Activated CD4-positive, alpha-beta T cell treated with anti-CD3 and anti-CD28 coated beads, Interleukin-2, amount 50 U/mL, for 16 hours (primary cell): ENCODE results near the gene CAPZB.
A peak's percentile ranks its signal among the peaks of the same experiment; 100 is the strongest.

Source experiments
- DNase-seq: peaks from one replicate; pipeline ENCODE4 v3.0.0-alpha.2; 2020

Gene CAPZB

DNA sequence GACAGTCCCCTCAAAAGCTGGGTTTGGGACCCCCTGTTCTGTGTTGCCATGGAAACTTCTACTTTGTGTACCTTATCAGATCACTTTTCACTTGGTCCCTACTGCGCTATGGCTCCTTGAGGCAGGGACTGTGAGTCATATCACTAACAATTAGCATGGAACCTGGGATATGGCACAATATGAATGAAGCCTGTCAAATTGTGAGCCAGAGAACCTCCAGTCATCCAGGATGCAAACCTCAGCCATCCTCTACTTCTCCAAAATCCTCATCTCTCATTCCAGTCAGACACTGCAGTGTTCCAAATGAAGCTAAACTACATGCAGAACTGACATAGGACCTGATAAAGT is 11.2 kb upstream of the CAPZB start:
- DNase-seq = no peak

DNA sequence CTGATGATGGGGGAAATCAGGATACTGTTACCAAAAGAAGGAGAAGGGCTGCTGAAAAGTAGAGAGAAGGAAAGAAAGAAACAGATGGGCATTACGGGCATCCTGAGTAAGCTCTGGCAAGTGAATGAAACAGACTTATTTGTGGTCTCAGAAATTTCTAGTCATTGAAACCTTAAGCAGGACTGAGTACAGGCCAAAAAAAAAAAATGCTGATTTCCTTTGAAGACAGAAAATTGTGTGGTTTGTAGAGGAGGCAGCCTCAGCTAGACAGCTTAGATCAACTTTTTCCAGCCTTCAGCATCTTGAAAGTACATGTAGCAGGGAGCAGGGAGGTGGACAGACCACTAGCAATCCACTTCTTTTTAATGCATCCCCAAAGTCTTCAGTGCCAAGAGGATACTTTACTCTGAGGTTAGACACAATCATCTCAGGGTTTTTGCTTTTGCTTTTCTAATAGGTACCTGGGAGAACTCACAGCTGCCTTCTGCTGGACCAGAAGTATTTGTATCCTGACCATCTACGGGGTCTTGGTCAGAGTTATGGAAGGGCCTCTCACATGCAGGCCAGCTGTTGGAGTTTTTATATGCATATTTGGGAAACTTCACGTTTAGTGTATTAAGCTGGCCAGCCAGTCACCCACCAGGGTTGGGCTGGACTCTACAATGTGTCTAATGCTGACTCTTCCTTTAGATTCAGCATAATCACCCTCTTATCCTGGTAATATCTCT is 10.6 kb upstream of the CAPZB start:
- no peak for DNase-seq

DNA sequence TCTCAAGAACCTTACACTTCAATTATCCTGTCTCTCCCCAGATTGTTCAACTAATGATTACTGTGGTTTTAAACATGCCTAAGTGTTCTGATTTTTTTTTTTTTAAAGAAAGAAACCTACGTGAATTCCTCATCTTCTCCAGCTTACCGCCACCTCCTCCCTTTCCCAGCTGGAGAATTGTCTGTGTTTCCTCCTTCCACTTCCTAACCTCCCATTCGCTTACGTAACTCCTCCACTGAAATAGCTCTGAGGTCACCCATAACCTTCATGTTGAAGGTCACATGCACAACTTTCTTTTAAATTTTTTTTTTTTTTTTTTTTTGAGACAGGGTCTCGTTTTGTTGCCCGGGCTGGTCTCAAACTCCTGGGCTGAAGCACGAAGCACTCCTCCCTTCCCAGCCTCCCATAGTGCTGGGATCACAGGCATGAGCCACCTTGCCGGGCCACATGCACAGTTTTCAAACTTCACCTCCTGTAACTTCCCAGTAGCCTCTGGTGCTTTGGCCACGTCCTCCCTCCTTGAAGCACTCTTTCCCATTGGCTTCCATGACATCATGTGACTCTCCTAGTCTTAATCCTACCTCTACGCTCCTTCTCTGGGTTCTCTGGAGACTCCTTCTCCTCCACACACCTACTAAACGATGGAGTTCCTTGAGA is 9.8 kb upstream of the CAPZB start:
- no peak for DNase-seq

DNA sequence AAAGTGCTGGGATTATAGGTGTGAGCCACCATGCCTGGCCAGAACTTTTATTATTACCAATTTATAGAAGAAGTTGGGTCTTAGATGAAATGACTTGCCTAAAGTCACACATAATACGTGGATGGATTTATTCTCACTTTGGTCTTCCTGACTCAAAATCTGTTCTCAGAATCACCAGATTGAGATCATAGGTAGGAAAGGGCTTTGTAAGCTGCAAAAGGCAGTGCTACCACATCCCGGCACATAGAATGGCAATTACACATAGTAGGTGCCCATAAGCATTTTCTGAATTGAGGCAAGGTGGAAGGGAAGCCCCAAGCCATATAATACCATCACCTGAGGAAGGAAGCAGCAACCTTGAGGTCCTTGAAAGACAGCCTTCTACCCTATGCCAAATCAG is 8.2 kb upstream of the CAPZB start:
- no peak for DNase-seq

DNA sequence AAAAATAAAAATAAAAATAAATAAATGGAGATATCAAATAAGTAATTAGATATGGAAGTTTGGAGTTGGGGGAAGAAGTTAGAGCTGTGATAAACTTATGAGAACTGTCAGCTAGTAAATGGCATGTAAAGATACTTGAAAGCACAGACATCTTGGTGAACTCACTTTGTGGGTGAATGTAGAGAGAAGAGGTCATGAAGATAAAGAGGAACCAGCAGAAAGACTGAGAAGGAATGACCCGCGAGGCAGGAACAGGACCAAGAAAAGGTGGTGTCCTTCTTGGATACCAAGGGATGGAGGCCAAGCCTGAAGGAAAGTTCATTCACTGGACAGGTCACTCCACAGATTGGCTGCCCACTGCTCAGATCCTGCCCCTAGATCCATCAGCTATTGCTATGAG is 4.7 kb upstream of the CAPZB start:
- DNase-seq = no peak

DNA sequence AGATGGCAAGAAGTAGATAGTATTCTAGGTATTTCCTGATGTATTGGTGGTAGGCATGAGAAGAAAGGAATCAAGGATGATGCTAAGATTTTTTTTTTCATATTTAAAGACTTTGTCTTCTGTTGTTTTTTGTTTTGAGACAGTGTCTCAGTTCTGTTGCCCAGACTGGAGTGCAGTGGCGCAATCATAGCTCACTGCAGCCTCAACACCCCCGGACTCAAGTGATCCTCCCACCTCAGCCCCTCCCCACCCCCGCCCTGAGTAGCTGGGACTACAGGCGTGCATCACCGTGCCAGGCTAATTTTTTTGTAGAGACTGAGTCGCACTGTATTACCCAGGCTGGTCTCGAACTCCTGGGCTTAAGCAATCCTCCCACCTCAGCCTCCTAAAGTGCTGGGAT is 2.8 kb upstream of the CAPZB start:
- DNase-seq = no peak

DNA sequence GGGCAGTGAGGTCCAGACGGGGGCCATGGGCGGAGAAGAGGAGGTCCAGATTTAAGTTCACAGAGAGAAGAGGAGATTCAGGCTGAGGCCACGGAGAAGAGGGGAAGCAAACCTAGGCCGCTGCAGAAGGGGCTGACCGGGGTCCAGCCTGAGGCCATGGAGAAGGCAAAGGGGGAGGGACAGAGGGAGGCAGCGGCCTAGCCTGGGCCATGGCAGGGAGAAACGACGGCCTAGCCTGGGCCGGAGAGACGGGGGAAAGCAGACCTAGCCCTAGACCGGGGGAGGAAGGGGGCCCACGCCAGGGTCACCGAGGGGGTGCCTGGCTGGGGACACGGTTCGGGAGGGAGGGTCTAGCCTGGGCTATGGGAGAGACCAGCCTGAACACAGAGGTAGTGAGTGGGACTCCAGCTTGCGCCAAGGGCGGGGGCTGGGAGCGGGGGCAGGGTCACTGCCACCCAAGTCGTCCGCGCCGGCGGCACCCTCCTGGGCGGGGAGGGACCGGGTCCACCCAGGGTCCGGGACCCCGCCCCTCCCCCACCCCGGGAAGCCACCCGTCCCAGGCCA is 459 bp downstream of the CAPZB start:
- DNase-seq = no peak

DNA sequence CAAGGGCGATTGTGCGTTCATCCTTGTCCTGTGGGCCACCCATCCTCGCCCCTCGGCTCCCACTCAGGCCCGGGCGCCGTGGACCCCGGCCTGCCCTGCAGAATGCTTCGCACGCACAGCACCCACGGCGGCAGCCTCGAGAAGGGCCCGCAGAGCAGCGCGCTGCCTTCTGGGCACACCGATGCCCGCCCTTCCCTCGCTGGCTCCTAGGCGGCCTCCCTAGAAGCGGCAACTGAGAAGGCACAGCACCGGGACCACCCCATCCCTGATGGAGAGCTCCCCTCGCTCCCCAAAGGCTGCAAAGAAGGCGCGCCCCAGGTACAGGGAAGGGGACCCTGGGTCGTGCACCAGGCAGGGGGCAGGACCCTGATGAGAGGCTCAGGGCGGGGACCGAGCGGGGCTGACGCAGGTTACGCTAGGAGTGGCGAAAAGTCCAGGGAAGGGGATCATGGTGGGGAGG is 971 bp downstream of the CAPZB start:
- no peak for DNase-seq

DNA sequence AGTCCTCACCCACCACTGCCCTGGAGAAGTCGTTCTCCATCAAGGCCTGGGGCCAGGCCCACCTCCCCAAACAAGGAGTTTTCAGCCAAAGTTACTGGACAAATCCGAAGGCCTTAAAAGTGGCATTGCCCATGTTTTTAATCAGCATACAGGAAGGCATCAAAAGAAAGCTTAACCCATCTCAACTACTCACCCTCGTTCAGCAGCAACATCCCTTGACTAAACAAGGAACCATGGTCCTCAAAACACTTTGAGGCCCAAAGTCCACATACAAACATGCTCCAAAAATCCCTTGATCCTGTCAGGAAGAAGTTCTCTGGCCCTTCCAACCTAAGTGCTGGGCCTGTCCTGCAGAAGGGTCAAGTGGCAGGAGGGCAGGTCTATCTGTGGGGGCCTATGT is 1.6 kb downstream of the CAPZB start:
- DNase-seq = no peak

DNA sequence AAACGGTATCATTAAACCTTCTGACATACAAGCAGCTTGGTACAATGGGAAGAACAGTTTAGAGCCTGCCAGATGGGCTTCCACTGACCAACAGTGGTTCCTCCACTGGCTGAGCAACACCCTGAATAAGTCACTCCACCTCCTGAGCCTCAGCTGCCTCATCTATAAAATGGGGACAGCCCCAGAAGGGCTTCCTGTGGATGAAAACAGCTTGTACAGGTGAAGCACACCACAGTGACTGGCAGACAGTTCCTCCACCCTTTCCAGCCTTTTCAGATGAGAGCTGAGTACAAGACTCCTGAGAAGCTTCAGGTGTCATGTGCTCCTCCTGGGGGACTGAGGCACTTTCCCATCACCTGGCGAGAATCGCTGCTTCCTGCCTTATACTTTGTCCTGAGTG is 2.1 kb downstream of the CAPZB start:
- peak; percentile 56 for DNase-seq

DNA sequence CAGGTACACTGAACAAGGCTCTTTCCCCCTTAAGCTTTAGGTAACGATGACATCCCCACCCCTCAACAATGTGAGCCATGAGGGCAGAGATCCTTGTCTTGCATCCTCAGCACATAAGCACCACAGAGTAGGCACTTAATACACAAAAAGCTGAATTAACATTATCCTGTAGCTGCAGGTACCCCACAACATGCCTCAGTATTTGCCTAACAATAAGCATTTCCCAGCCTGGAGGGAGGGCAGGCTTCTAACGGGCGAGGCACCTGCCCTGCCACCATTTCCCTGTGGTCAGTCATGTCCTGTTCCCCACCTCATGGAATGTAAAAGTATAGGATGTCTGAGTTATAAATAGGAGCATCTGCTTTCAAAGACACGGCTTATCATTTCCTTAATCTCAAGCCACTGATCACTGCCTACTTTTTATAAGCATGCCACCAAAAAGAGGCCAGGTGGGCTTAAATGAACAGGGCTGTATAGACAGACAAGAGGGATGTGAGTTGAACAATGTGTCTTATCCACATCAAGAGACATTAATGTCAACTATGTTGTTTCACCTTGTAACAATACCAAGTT is 3.4 kb downstream of the CAPZB start:
- DNase-seq = no peak

DNA sequence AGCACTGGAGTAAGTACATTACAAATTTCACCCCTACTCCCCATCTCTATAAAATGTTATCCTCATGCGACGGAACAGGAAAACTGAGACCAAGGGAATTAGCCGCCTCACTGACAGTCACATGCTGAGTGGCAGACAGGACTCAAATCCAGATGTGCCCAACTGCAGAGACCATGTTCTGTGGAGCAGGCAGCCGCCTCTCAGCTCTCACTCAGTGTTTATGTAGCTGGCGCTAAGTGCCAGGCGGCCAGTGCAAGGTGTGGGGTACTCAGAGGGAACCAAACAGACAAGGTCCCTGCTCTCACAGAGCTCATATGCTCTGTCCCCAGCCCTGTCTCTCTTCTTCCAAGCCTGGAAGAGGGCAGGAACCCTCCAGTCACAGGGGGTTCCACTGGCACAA is 5.1 kb downstream of the CAPZB start:
- DNase-seq = no peak

DNA sequence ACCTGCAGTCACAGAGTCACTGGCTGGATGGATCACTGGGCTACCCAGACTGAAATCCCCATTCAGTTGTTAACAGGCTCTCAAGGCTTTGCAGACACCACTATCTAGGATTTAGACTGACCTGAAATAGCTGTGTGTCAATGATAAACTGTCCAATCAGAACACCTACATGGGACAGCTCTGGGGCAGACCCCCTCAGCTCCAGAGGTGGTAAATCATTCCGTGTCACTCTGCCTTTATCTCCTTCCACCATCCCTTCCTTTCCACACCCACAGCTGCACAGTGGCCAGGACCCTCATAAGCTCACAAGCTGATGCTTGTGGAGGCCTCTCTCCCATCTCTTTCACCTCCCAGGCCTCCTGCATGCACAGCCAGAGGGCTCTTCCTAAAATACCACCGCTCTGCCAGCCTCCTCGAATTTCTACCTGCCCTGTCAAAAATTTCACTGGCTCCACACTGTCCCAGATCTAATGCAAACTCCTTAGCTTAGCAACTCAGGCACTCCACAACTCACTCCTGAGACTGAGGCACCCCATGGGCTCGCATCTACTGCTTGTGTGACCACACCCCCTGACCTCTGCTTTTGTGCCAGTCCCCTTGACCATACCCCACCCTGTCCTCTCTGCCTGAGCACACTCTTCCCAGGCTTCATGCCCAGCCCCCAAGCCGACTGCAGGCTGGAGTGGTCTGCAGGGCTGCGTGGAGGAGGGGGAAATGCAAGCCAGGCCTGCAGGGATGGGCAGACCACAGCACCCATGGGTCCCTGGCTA is 5.8 kb downstream of the CAPZB start:
- no peak for DNase-seq

DNA sequence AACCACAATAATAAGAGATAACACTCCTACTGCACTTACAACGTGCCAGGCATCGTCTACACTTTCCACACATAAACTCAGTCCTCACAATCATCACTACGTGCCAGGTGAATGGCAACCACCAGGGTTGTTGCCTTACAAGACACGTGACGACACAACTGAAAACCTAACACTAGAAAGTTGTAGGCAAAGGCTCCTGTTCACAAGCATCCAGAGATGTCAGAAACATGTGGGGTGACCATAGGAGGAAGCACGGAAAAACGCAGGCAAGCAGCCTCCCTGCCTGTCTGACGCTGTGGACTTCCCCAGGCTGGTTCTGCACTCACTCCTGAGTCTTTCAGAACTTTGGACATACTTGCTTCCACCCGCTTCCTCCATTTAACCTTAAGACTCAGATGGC is 7.0 kb downstream of the CAPZB start:
- no peak for DNase-seq

DNA sequence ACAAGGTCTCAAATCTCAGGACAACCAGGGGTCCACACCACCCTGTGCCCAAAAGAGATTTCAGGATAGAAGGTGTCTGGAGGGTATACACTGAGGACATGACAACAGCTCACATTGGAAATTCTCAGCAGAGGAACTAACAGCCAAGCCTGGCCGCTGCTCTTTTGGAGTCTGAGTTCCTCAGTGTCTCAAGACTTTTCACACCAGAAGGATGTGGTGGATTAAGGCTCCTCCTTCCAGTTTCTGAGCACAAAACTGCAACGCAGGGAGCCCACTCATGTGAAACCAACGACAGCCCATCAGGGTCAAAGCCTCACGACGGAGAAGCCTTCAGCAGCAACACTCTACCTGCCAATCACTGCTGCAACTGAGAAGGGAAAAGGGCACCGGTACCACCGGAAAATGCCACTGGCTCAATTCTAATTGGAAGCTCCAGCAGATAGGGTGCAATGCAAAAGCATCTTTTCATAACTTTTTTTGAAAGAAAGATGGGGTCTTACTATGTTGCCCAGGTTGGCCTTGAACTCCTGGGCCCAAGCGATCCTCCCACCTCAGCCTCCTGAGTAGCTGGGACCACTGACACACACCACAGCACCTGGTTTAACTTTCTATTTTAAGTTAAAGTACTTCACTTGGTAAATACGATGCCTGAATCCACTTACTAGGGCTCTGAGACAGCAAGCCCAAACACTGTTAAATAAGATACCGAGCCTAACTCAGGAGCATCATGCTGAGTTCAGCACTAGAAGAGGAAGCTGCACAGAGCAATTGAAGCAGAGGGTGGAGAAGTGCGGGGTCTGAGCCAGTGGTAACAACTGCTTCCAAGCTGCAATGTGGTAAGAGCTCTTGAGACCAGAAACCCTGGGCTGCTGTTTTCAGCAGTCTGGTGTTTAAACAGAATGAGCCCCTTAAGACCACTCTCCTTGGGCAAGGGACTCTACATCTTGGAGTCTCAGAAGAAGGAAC is 7.8 kb downstream of the CAPZB start:
- peak; percentile 44 for DNase-seq

DNA sequence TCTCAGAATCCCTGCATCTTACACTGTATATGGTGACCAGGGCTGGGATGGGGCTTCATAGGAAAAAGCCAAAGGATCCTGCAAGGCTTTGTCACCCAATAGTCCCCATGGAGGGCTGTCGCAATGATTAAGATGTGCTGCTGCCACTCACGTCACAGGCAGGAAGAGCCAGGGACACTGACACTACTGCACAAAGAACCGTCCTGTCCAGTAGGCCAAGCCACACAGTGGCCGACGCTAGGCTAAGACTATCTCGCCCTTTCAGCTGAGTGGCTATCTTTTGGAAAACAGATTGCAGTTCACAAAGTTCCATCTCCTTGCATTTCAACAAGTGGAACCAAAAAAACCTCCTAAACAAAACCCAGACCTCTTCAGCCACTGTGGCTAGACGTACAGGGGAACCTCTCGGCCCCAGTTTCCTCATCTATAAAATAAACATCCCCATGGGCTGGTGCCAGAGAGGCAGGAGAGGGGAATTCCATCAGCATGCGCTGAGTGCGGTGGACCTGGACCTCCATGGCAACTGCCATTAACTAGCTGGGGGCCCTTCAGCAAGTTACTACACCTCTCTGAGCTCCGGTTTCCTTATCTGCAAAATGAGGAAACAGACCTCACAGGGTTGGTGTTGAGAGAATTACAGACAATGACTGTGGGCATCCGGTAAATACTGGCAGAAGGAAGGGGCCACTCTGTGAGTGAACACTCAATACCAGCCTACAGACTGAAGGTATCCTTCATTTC is 8.7 kb downstream of the CAPZB start:
- peak; percentile 76 for DNase-seq

DNA sequence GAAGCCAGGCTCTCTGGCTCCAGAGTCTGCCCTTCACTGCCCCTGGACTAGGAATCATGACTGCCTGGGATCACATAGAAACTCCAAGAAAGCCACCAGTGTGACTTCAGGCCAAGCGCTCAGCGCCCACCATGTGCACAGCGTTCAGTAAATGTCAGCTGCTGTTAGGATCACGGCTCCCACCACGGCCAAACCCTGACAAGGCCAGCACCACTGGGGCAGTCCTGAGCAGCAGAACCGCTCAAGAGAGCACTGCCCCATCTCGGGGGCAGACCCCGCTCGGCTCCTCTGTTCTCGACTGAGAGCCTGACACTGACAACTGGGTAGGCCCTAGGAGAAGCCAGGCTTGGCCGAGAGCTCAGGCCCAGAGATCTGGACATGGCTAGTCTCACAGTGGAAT is 10.0 kb downstream of the CAPZB start:
- no peak for DNase-seq

DNA sequence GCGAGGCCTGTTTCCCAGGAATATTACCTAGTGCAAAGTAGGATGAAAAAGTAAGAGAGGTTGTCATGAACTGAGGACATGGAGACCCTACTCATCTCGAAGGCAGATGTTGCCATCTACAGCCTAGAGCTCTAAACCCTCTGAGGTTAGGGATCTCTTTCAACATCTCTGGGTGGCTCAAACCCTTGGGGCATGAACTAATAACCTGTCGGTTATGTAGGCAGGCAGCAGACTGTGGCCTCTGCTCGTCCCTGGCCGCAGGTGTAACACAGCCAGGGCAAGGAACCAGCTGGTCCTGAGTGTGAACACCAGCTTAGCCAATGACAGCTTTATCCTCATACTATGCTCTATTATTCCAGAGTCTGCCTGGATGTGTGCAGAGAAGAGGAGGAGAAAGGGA is 13.2 kb downstream of the CAPZB start:
- no peak for DNase-seq

DNA sequence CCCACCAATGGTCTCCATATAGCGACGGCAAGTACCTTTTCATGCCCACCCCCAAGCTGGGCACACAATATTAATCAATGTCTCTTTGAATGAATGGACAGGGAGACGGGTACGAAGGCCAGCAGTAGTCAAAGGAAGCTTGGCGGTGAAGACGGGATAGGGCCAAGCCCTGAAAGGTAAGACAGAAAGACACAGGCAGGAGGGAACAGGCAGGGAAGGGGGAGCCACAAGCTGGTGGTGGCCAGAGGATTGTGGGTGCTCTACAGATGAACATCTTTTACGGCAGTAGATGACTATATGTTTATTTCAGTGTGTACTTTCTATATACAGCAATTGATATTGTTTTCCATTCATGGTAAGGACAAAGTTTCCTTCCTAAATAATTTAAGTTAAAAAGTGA is 16.3 kb downstream of the CAPZB start:
- no peak for DNase-seq

DNA sequence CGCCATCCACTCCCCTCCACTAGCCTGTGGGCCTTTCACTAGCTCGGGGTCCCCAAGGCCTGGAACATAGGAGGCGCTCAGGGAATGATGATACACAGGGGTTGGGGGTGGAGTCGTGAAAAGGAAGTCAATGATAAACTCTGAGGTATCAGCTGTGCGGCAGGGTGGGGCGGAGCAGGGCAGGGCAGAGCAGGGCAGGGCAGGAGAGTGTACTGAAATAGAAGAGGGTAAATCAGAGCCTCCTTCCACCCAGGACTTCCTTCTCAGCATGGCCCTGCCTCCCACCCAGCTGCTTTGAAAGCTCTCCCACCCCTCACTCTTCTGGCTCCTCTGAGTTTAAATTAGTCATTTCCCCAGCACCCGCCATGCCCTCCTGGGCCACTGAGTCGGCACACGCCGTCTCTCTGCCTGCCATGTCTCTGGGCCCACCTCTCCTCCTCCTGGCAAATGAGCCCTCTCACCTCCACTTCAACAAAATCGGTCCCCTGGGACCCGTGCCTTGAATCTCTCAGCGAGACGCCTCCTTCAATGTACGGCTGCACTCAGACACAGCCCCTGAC is 16.9 kb downstream of the CAPZB start:
- DNase-seq = peak; percentile 52
